KOPT-K1 (cell line): ENCODE results near the gene BLID.

Experiments
- H3K27ac ChIP-seq: fragments of 200-600 bp; sonication (generic); 2 replicates; pipeline ENCODE4 v1.5.1; 2016; ENCODE audit warnings: antibody characterized with exemption, mild to moderate bottlenecking, low read depth, low read length; ENCODE audit not compliant: poor library complexity, severe bottlenecking
- H3K36me3 ChIP-seq: fragments of 200-600 bp; sonication (generic); 2 replicates; pipeline ENCODE4 v1.5.1; 2017; ENCODE audit warnings: antibody characterized with exemption, mild to moderate bottlenecking, low read length, moderate library complexity; ENCODE audit not compliant: insufficient read depth
- H3K9me3 ChIP-seq: fragments of 200-600 bp; sonication (generic); 2 replicates; pipeline ENCODE4 v1.5.1; 2017; ENCODE audit warnings: antibody characterized with exemption, low read length, mild to moderate bottlenecking; ENCODE audit not compliant: insufficient read depth, poor library complexity, severe bottlenecking

Gene BLID

DNA sequence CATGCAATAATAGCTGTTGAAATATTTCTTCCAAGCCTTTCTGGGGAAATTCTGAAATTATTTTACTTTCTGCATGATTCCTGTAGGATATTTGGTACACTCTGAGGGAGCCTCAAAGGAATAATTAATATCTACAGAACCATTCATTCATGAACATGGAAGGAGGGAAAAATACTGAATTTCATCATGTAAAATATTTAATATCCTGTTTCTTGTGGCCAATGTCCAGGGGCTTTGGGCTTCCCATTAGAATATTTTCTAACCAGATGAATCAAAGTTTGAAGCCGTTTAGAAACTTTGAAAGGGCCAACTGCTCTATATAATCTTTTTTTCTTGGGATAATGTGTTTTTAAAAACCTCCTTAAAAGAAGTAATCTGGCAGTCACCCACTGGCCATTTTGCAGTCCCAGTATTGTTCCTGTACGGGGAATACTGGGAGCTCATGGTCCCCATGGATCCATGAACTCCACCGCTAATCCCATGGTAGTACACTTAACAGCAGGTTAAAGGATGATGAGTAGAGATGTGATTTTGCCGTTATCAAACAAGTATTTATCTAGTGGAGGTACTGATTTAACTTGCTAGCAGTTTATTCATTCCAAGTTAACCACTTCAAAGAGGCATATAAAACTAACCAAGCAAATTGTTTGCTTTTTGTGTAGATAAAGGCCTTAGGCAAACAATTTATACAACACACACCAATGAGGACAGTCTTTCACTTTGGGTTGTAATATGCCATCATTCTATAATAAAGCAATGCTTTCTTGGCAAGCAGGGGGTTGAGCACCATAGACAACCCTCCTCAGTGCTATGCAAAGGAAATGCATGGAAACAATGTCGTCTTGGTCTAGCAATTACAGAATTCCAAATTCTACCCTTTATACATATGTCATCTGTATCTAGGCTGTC, 34.5 kb upstream of the BLID start:
- Histone ChIP-seq H3K9me3 (no peaks in the 10 kb centered on the region), H3K36me3 (no peaks in the 10 kb centered on the region), H3K27ac (no peak overlapping the region)

- Histone ChIP-seq H3K9me3 (no peaks in the 10 kb centered on the region), H3K36me3 (no peaks in the 10 kb centered on the region), H3K27ac (no peak overlapping the region)
Observed at GRCh38 chr11:122149202-122149601, 33.2 kb upstream of the BLID start.

DNA sequence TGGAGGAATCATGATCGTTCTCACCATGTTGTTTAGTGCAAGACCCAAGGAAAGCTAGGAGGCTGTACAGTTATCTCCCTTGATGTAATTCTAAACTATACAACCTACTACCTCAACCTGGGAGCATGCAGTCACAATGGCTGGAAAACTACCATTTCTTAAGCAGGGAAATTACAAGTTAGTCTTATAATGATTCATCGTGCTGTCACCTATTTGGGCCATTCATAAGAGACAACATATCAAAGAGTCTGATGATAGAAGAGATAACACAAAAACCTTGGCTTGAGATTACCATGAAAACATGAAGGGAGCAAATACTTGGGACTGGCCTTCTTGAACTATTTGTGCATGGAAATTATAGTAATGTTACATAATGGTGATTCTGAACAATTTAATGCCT, 30.5 kb upstream of the BLID start:
- Histone ChIP-seq H3K9me3 (no peaks in the 10 kb centered on the region), H3K36me3 (no peaks in the 10 kb centered on the region), H3K27ac (no peak overlapping the region)

DNA sequence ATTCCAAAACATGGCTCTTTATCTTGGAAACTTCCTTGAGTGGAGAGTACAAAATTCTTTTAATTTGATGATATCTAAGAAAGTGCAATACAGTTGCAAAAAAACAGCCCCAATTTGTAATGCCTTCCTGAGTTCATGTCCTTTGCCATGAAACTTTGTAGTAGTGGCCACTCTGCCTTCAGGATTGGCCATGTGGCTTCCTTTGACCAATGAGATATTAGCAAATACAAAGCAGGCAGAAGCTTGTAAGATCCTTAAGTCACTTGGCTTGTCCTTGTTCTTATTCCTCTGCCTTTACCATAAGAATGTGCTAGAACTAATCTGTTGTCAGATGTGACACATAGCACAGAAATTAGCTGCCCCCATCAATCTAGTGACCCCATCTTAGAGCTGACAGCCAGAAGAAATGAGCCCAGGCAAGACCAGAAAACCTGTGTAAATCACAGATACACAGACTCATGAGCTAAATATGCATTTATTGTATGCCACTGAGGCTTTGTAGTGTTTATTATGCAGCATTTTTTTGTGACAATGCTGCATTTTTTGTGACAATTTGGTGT, 29.8 kb upstream of the BLID start:
- H3K36me3 ChIP-seq, result no peaks in the 10 kb centered on the region
- no peak overlapping the region for H3K27ac ChIP-seq
- H3K9me3 ChIP-seq, result no peaks in the 10 kb centered on the region

- Histone ChIP-seq H3K27ac (no peak overlapping the region), H3K36me3 (no peaks in the 10 kb centered on the region), H3K9me3 (no peaks in the 10 kb centered on the region)
Observed at GRCh38 chr11:122144752-122145151, 28.7 kb upstream of the BLID start.

- Histone ChIP-seq H3K9me3 (no peaks in the 10 kb centered on the region), H3K36me3 (no peaks in the 10 kb centered on the region), H3K27ac (no peak overlapping the region)
Observed at GRCh38 chr11:122141725-122142124, 25.7 kb upstream of the BLID start.

- Histone ChIP-seq H3K9me3 (no peaks in the 10 kb centered on the region), H3K27ac (no peak overlapping the region), H3K36me3 (no peaks in the 10 kb centered on the region)
Observed at GRCh38 chr11:122140500-122140899, 24.5 kb upstream of the BLID start.

DNA sequence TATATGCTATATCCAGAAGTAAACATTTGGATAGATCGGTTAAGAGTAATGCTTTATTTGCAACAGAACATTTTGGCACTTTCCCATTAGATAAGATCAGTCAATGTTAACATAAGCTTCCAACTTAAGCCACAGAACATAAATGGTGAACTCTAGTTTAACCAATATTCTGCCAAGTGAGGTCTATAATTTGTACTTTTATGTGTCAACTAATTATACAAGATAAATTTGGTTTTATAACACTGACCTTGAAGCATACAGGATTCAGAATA, 23.5 kb upstream of the BLID start:
- Histone ChIP-seq H3K36me3 (no peaks in the 10 kb centered on the region), H3K27ac (no peak overlapping the region)

DNA sequence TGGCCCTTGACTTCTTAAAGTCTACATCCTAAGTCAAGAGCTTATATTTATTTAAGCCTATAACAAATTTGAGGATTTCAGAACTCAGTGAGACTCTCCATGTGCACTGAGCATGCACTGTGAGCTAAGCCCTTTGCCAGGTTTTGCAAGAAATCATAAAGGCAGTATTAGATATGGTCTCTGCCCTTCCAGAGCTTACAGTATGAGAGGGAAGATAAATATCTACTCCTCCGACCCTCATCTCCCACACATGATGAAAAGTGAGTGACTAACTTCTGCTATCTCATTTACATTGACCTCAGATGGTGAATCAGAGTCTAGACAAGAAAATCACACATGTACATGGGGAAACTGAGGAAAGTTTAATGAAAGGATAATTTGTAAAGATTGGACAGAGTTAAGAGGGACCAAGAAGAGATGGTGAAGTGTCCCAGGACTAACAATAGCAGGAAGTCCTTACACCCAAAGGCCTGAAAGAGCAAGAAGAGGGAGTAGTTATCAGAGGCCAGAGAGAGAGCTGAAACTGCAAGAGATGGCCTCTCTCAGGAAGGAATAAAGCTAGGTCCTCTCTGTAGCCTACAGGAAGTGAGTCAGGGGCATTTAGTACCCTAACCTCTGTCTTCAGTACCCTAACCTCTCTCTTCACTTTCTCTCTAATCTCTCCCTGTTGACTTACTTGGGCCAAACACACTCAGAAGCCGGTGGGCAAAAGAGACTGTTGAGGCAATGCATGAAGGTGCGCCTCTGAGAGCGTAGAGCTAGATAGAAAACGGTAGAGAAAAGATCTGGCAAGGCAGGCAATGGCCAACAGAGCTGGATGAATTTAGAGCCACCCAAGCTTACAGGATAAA, 23.0 kb upstream of the BLID start:
- Histone ChIP-seq H3K36me3 (no peaks in the 10 kb centered on the region), H3K27ac (no peak overlapping the region), H3K9me3 (no peaks in the 10 kb centered on the region)

More for the DNA sequence above, 23.5 kb upstream of the BLID start:
- no peaks in the 10 kb centered on the region for H3K9me3 ChIP-seq

GRCh38 chr11:122137078-122137793, 21.2 kb upstream of the BLID start:
- H3K27ac ChIP-seq, result no peak overlapping the region
- H3K9me3 ChIP-seq, result no peaks in the 10 kb centered on the region
- no peaks in the 10 kb centered on the region for H3K36me3 ChIP-seq

- Histone ChIP-seq H3K27ac (no peak overlapping the region), H3K9me3 (no peaks in the 10 kb centered on the region), H3K36me3 (no peaks in the 10 kb centered on the region)
Observed at GRCh38 chr11:122131126-122131525, 15.1 kb upstream of the BLID start.

DNA sequence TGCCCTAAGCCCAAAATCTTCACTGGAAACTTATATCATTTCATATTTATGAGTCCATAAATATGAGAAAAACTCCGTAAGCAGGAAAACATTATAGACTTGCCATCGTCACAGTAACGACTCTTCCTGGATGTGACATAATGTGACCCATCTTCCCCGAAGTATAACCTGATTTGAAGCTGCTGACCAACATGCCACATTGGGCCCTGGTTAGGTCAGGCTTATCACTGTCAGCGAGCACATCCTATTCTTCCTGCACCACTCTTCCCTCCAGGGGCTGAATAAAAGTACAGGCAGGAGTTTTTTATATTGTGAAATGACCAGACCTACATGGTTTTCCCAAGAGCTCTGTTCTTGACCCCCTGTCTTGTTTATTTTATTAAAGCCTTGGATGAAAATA, 12.1 kb upstream of the BLID start:
- H3K36me3 ChIP-seq, result no peaks in the 10 kb centered on the region
- no peaks in the 10 kb centered on the region for H3K9me3 ChIP-seq
- H3K27ac ChIP-seq, result no peak overlapping the region

DNA sequence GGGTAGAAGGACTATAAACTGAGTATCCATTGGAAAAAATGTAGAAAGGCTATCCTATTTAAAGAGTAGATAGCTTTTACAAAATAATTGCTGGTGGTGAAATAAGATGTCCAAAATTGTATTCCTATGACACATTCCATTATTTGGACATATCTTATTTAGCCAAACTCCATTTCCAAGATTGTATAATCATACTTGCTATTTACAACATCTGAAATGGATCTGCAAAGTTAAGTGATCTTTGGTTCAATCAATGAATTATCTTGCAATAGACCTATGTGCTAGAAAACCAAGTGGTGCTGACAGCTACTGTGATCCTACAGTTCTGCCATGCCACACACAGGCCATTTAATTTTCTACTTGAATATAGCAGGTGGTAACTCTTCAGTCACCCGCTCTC, 11.0 kb upstream of the BLID start:
- Histone ChIP-seq H3K27ac (no peak overlapping the region), H3K9me3 (no peaks in the 10 kb centered on the region), H3K36me3 (no peaks in the 10 kb centered on the region)

GRCh38 chr11:122126024-122126688, 10.1 kb upstream of the BLID start:
- Histone ChIP-seq H3K36me3 (no peaks in the 10 kb centered on the region), H3K9me3 (no peaks in the 10 kb centered on the region), H3K27ac (no peak overlapping the region)
